Measurements from ENCODE around the gene RORB. TPM values are rescaled to one million over a fixed set of nuclear protein-coding genes. Genes with fewer than 3 reads are reported as not detected.

RORB gene
- total RNA-seq, 2 donors from 2014 or later: not detected

- no peak overlapping the region for H3K4me3 Mint-ChIP-seq
- no peaks in the 10 kb centered on the region for H3K4me1 Mint-ChIP-seq
- peaks cover 15% of the 10 kb centered on the region for H3K27me3 Mint-ChIP-seq
- no peaks in the 10 kb centered on the region for H3K36me3 Mint-ChIP-seq (ENCODE audit: low read depth)
- no peak for DNase-seq
- no peak for ATAC-seq
- no peak overlapping the region for H3K27ac Mint-ChIP-seq
- H3K9me3 ChIP-seq (ENCODE audit: control insufficient read depth, low read length, poor library complexity, severe bottlenecking): no peaks in the 10 kb centered on the region
These were observed 148.0 kb downstream of the RORB start for GRCh38 chr9:74645007-74645639.

- Mint-ChIP-seq H3K27me3 (peaks cover 4% of the 10 kb centered on the region), H3K27ac (no peak overlapping the region), H3K4me1 (no peaks in the 10 kb centered on the region), H3K36me3 (ENCODE audit: low read depth) (no peaks in the 10 kb centered on the region), H3K4me3 (no peak overlapping the region)
- ATAC-seq (no peak), DNase-seq (no peak)
- H3K9me3 ChIP-seq (ENCODE audit: control insufficient read depth, low read length, poor library complexity, severe bottlenecking): no peaks in the 10 kb centered on the region
These were observed 156.4 kb downstream of the RORB start for GRCh38 chr9:74653410-74654080.

GRCh38 chr9:74662674-74663073 is 165.5 kb downstream of the RORB start:
- Mint-ChIP-seq H3K36me3 (ENCODE audit: low read depth) (no peaks in the 10 kb centered on the region), H3K27ac (no peak overlapping the region), H3K4me3 (no peak overlapping the region), H3K27me3 (no peaks in the 10 kb centered on the region), H3K4me1 (no peaks in the 10 kb centered on the region)
- H3K9me3 ChIP-seq (ENCODE audit: control insufficient read depth, low read length, poor library complexity, severe bottlenecking): no peaks in the 10 kb centered on the region
- DNase-seq: no peak
- no peak for ATAC-seq

- Mint-ChIP-seq H3K27me3 (no peaks in the 10 kb centered on the region), H3K36me3 (ENCODE audit: low read depth) (no peaks in the 10 kb centered on the region), H3K4me1 (peaks cover under 1% of the 10 kb centered on the region), H3K4me3 (no peak overlapping the region), H3K27ac (no peak overlapping the region)
- ATAC-seq (no peak), DNase-seq (no peak)
- H3K9me3 ChIP-seq (ENCODE audit: control insufficient read depth, low read length, poor library complexity, severe bottlenecking): no peaks in the 10 kb centered on the region
These were observed 166.3 kb downstream of the RORB start for GRCh38 chr9:74663439-74663838.

- Mint-ChIP-seq H3K4me3 (no peak overlapping the region), H3K27ac (no peak overlapping the region), H3K4me1 (peaks cover 2% of the 10 kb centered on the region), H3K36me3 (ENCODE audit: low read depth) (no peaks in the 10 kb centered on the region), H3K27me3 (peaks cover under 1% of the 10 kb centered on the region)
- no peak for ATAC-seq
- no peaks in the 10 kb centered on the region for H3K9me3 ChIP-seq (ENCODE audit: control insufficient read depth, low read length, poor library complexity, severe bottlenecking)
- DNase-seq: no peak
These were observed 169.6 kb downstream of the RORB start for GRCh38 chr9:74666625-74667316.

- peaks cover 2% of the 10 kb centered on the region for H3K4me1 Mint-ChIP-seq
- no peak overlapping the region for H3K27ac Mint-ChIP-seq
- no peaks in the 10 kb centered on the region for H3K9me3 ChIP-seq (ENCODE audit: control insufficient read depth, low read length, poor library complexity, severe bottlenecking)
- peaks cover 26% of the 10 kb centered on the region for H3K27me3 Mint-ChIP-seq
- H3K36me3 Mint-ChIP-seq (ENCODE audit: low read depth): no peaks in the 10 kb centered on the region
- no peak for DNase-seq
- no peak for ATAC-seq
- no peak overlapping the region for H3K4me3 Mint-ChIP-seq
These were observed 175.1 kb downstream of the RORB start for GRCh38 chr9:74672237-74672636.

GRCh38 chr9:74674077-74674476 is 176.9 kb downstream of the RORB start:
- Mint-ChIP-seq H3K4me1 (no peaks in the 10 kb centered on the region), H3K36me3 (ENCODE audit: low read depth) (no peaks in the 10 kb centered on the region), H3K27me3 (peaks cover 33% of the 10 kb centered on the region), H3K4me3 (no peak overlapping the region), H3K27ac (no peak overlapping the region)
- ATAC-seq (no peak), DNase-seq (no peak)
- no peaks in the 10 kb centered on the region for H3K9me3 ChIP-seq (ENCODE audit: control insufficient read depth, low read length, poor library complexity, severe bottlenecking)

GRCh38 chr9:74681906-74682305 is 184.8 kb downstream of the RORB start:
- ATAC-seq (no peak), DNase-seq (no peak)
- Mint-ChIP-seq H3K36me3 (ENCODE audit: low read depth) (no peaks in the 10 kb centered on the region), H3K27me3 (peaks cover 28% of the 10 kb centered on the region), H3K4me1 (no peaks in the 10 kb centered on the region), H3K4me3 (no peak overlapping the region), H3K27ac (no peak overlapping the region)
- no peaks in the 10 kb centered on the region for H3K9me3 ChIP-seq (ENCODE audit: control insufficient read depth, low read length, poor library complexity, severe bottlenecking)

GRCh38 chr9:74683322-74683721 is 186.2 kb downstream of the RORB start:
- DNase-seq: no peak
- no peaks in the 10 kb centered on the region for H3K4me1 Mint-ChIP-seq

GRCh38 chr9:74691058-74691457 is 193.9 kb downstream of the RORB start:
- H3K4me3 Mint-ChIP-seq: no peak overlapping the region
- no peaks in the 10 kb centered on the region for H3K4me1 Mint-ChIP-seq
- no peak overlapping the region for H3K27ac Mint-ChIP-seq
- ATAC-seq (no peak), DNase-seq (no peak)
- no peaks in the 10 kb centered on the region for H3K9me3 ChIP-seq (ENCODE audit: control insufficient read depth, low read length, poor library complexity, severe bottlenecking)
- no peaks in the 10 kb centered on the region for H3K36me3 Mint-ChIP-seq (ENCODE audit: low read depth)
- peaks cover 32% of the 10 kb centered on the region for H3K27me3 Mint-ChIP-seq

More at GRCh38 chr9:74683322-74683721, 186.2 kb downstream of the RORB start:
- no peaks in the 10 kb centered on the region for H3K9me3 ChIP-seq (ENCODE audit: control insufficient read depth, low read length, poor library complexity, severe bottlenecking)
- no peak overlapping the region for H3K4me3 Mint-ChIP-seq
- ATAC-seq: no peak
- no peaks in the 10 kb centered on the region for H3K36me3 Mint-ChIP-seq (ENCODE audit: low read depth)
- H3K27ac Mint-ChIP-seq: no peak overlapping the region
- H3K27me3 Mint-ChIP-seq: peaks cover 31% of the 10 kb centered on the region

GRCh38 chr9:74696520-74696919 is 199.4 kb downstream of the RORB start:
- no peak for DNase-seq
- no peaks in the 10 kb centered on the region for H3K9me3 ChIP-seq (ENCODE audit: control insufficient read depth, low read length, poor library complexity, severe bottlenecking)
- Mint-ChIP-seq H3K27me3 (peaks cover 44% of the 10 kb centered on the region), H3K4me1 (no peaks in the 10 kb centered on the region), H3K36me3 (ENCODE audit: low read depth) (no peaks in the 10 kb centered on the region), H3K27ac (no peak overlapping the region), H3K4me3 (no peak overlapping the region)
- ATAC-seq: no peak

- H3K36me3 Mint-ChIP-seq (ENCODE audit: low read depth): no peaks in the 10 kb centered on the region
- H3K4me1 Mint-ChIP-seq: no peaks in the 10 kb centered on the region
- peaks cover 40% of the 10 kb centered on the region for H3K27me3 Mint-ChIP-seq
- no peaks in the 10 kb centered on the region for H3K9me3 ChIP-seq (ENCODE audit: control insufficient read depth, low read length, poor library complexity, severe bottlenecking)
- H3K4me3 Mint-ChIP-seq: no peak overlapping the region
- no peak overlapping the region for H3K27ac Mint-ChIP-seq
- DNase-seq (no peak), ATAC-seq (no peak)
These were observed 200.4 kb downstream of the RORB start for GRCh38 chr9:74697535-74697934.

GRCh38 chr9:74711341-74711740 is 214.2 kb downstream of the RORB start:
- DNase-seq (no peak), ATAC-seq (no peak)
- Mint-ChIP-seq H3K27me3 (peaks cover 19% of the 10 kb centered on the region), H3K4me3 (no peak overlapping the region), H3K27ac (no peak overlapping the region), H3K4me1 (no peaks in the 10 kb centered on the region), H3K36me3 (ENCODE audit: low read depth) (no peaks in the 10 kb centered on the region)
- no peaks in the 10 kb centered on the region for H3K9me3 ChIP-seq (ENCODE audit: control insufficient read depth, low read length, poor library complexity, severe bottlenecking)

All from T-helper 17 cell (primary cell).